Caco-2 (cell line): ENCODE results near the gene ZNF91. TPM values are rescaled to one million over a fixed set of nuclear protein-coding genes. Genes with fewer than 3 reads are reported as not detected.
"Not testable (repeated sequence)": the region's sequence is repeated elsewhere in the genome, so short reads cannot be mapped to it uniquely, and the experiment has no call there.

Source experiments
- BruUV-seq: library from RNA; stranded (reverse); fragments of 400-500 nt; replicated peaks from 2 replicates; lab custom pipeline; 2021; lab: Mats Ljungman, UMichigan
- CTCF ChIA-PET: fragments of 300-600 bp; sonication (Branson Sonifier 250); formaldehyde crosslinking; loops from one replicate; lab custom pipeline; 2022; ENCODE audit warnings: antibody characterized with exemption; lab: Charles Lee
- POLR2A ChIA-PET: fragments of 300-600 bp; sonication (Branson Sonifier 250); formaldehyde crosslinking; loops from one replicate; lab custom pipeline; 2022; ENCODE audit warnings: antibody characterized with exemption; lab: Charles Lee
- DNase-seq, 2 experiments: peaks; one replicate each; pipeline versions ENCODE4 v3.0.0 to v3.0.0-alpha.2; 2020 to 2022
- H3K27me3 ChIP-seq: replicated peaks from 2 replicates; pipeline ENCODE4 v1.6.0; 2011; ENCODE audit warnings: low read length; ENCODE audit not compliant: control insufficient read depth, insufficient read depth
- H3K36me3 ChIP-seq: 2 replicates; pipeline ENCODE4 v1.5.1; 2011; ENCODE audit warnings: low read length; ENCODE audit not compliant: control insufficient read depth, insufficient read depth
- H3K4me1 ChIP-seq: fragments of 250-450 bp; sonication (Bioruptor Pico); 2 replicates; pipeline ENCODE4 v1.5.1; 2020; ENCODE audit warnings: mild to moderate bottlenecking
- H3K4me3 ChIP-seq: 2 replicates; pipeline ENCODE4 v1.5.1; 2011; ENCODE audit warnings: low read depth, mild to moderate bottlenecking, control low read depth, low read length
- H3K9me3 ChIP-seq: fragments of 250-450 bp; sonication (Bioruptor Pico); 2 replicates; pipeline ENCODE4 v1.5.1; 2020; ENCODE audit warnings: mild to moderate bottlenecking, moderate library complexity
- H3K27ac Mint-ChIP-seq: one replicate; pipeline ENCODE4 v1.8.0; 2022; ENCODE audit warnings: mixed read lengths; ENCODE audit not compliant: unreplicated experiment
- H3K27me3 Mint-ChIP-seq: one replicate; pipeline ENCODE4 v1.8.0; 2022; ENCODE audit warnings: mixed read lengths; ENCODE audit not compliant: insufficient read depth, unreplicated experiment
- H3K36me3 Mint-ChIP-seq: one replicate; pipeline ENCODE4 v1.8.0; 2022; ENCODE audit warnings: mild to moderate bottlenecking, mixed read lengths; ENCODE audit not compliant: insufficient read depth, unreplicated experiment
- H3K4me1 Mint-ChIP-seq: one replicate; pipeline ENCODE4 v1.8.0; 2022; ENCODE audit warnings: low read depth, mixed read lengths; ENCODE audit not compliant: unreplicated experiment
- H3K4me3 Mint-ChIP-seq: one replicate; pipeline ENCODE4 v1.8.0; 2022; ENCODE audit warnings: mild to moderate bottlenecking, moderate library complexity, mixed read lengths; ENCODE audit not compliant: unreplicated experiment
- H3K9me3 Mint-ChIP-seq: one replicate; pipeline ENCODE4 v1.8.0; 2022; ENCODE audit warnings: mixed read lengths; ENCODE audit not compliant: unreplicated experiment
- CTCF ChIP-seq, 2 experiments: fragments of 200-600 bp in 1 of 2; IDR thresholded peaks; 1 replicate in 1 of 2; 2 replicates in 1 of 2; pipeline versions ENCODE4 v1.5.1 to v1.8.0; 2011 to 2022; ENCODE audit warnings: antibody characterized with exemption in 1 of 2, control low read depth in 1 of 2, inconsistent platforms in 1 of 2, low read depth in 1 of 2, low read length in 1 of 2, mild to moderate bottlenecking in 1 of 2, moderate library complexity in 1 of 2; ENCODE audit not compliant: insufficient read depth in 1 of 2, severe bottlenecking in 1 of 2, unreplicated experiment in 1 of 2
- intact Hi-C: fragments of 100-400 bp; cut with micrococcal nuclease; formaldehyde crosslinking; loops from one replicate; pipeline ENCODE4 v1.10.0; 2022; ENCODE audit not compliant: unreplicated experiment
- total RNA-seq: library from RNA; stranded (reverse); gene quantifications from 2 replicates; pipeline ENCODE4 v1.2.3, GENCODE V29; 2022

The ZNF91 gene
- total RNA-seq, 1 experiment from 2014 or later, result 23.7 TPM

- intact Hi-C loops, result no loop called here
- Histone ChIP-seq H3K27me3 (no peaks in the 10 kb centered on the region), H3K9me3 (0 out of 2 replicates have a peak, but pooled peaks cover 8% of the 10 kb centered on the region), H3K36me3 (peaks cover 2% of the 10 kb centered on the region; the same call in 1 of the 2 replicates), H3K4me3 (no peak overlapping the region), H3K4me1 (peaks cover 5% of the 10 kb centered on the region; the same call in 1 of the 2 replicates)
- peaks cover 59% of the 10 kb centered on the region for H3K36me3 Mint-ChIP-seq
- CTCF ChIA-PET, result no interaction called here
- no peak for TF ChIP-seq CTCF (IDR thresholded peaks at IDR 0.05; ENCODE audit: insufficient read depth in 1 of 2, low read depth in 1 of 2, low read length in 1 of 2, severe bottlenecking in 1 of 2, unreplicated experiment in 1 of 2)
- POLR2A ChIA-PET, result no interaction called here
- BruUV-seq, result no TSS peak
- H3K4me1 Mint-ChIP-seq, result no peaks in the 10 kb centered on the region
- peaks cover 22% of the 10 kb centered on the region for H3K9me3 Mint-ChIP-seq
- no peak for DNase-seq
- no peak overlapping the region for H3K4me3 Mint-ChIP-seq
- no peaks in the 10 kb centered on the region for H3K27me3 Mint-ChIP-seq
- H3K27ac Mint-ChIP-seq, result no peak overlapping the region
Measured at GRCh38 chr19:23343434-23344010, 51.7 kb downstream of the ZNF91 start.

DNA sequence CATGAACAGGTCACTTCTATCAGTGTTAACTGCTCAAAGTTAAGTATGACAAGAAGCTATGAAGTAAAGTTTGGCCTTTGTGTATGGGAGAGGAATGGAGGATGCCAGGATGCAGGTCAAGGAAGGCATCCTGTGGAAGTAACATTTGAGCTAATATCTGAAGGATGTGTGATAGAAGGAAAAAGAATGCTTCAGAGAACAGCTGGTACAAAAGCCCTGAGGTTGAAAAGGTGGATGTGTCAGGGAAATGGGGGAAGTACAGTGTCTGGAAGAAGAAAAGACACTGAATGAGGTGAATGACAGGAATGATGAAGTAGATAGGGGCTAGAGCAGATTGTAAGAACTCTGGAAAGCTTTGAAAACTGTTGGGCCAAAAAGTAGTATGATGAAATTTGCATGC lies 67.1 kb downstream of the ZNF91 start:
- no peak for DNase-seq
- Histone ChIP-seq H3K27me3 (no peaks in the 10 kb centered on the region), H3K36me3 (no peaks in the 10 kb centered on the region; the same call in 1 of the 2 replicates), H3K9me3 (no peaks in the 10 kb centered on the region; the same call in 1 of the 2 replicates), H3K4me3 (no peak overlapping the region), H3K4me1 (no peaks in the 10 kb centered on the region)
- no TSS peak for BruUV-seq
- ChIA-PET CTCF (no interaction called here), POLR2A (no interaction called here)
- H3K27ac Mint-ChIP-seq, result no peak overlapping the region
- peaks cover 52% of the 10 kb centered on the region for H3K9me3 Mint-ChIP-seq
- intact Hi-C loops, result no loop called here
- no peak for TF ChIP-seq CTCF (IDR thresholded peaks at IDR 0.05; ENCODE audit: insufficient read depth in 1 of 2, low read depth in 1 of 2, low read length in 1 of 2, severe bottlenecking in 1 of 2, unreplicated experiment in 1 of 2)
- no peaks in the 10 kb centered on the region for H3K4me1 Mint-ChIP-seq
- peaks cover 28% of the 10 kb centered on the region for H3K36me3 Mint-ChIP-seq
- no peak overlapping the region for H3K4me3 Mint-ChIP-seq
- H3K27me3 Mint-ChIP-seq, result no peaks in the 10 kb centered on the region

DNA sequence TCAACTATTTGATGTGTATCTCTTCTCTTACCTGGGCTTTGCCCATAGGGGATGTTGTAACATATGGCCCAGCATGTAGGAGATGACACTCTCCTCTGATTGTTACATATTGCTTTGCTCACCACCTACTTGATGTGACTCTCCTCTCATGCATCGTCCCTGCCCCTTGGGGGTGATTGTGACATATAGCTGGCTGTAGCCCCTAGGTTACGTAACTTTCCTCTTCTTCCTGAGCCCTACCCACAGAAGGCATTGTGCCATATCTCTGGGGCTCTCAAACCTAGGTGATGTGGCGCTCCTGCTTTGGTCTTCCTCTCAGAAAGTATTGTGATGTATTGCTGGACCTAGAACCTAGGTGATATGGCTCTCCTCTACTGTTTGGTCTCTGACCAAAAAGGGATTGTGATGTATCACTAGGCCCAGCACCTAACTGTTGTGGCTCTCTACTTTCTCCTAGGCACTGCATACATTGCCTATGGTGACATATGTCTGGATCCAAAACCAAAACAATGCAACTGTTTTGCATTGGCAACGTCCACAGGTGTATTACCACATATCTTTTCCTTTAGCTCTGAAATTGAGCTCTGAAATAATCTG lies 73.2 kb downstream of the ZNF91 start:
- intact Hi-C loops, result no loop called here
- H3K27ac Mint-ChIP-seq, result no peak overlapping the region
- H3K9me3 Mint-ChIP-seq, result peaks cover 54% of the 10 kb centered on the region
- Histone ChIP-seq H3K9me3 (no peaks in the 10 kb centered on the region), H3K27me3 (no peaks in the 10 kb centered on the region), H3K4me1 (no peaks in the 10 kb centered on the region), H3K36me3 (no peaks in the 10 kb centered on the region), H3K4me3 (no peak overlapping the region)
- DNase-seq, result no peak
- ChIA-PET POLR2A (no interaction called here), CTCF (no interaction called here)
- H3K27me3 Mint-ChIP-seq, result no peaks in the 10 kb centered on the region
- no peak overlapping the region for H3K4me3 Mint-ChIP-seq
- no peak for TF ChIP-seq CTCF (IDR thresholded peaks at IDR 0.05; ENCODE audit: insufficient read depth in 1 of 2, low read depth in 1 of 2, low read length in 1 of 2, severe bottlenecking in 1 of 2, unreplicated experiment in 1 of 2)
- no TSS peak for BruUV-seq
- H3K36me3 Mint-ChIP-seq, result peaks cover 22% of the 10 kb centered on the region
- no peaks in the 10 kb centered on the region for H3K4me1 Mint-ChIP-seq

GRCh38 chr19:23321403-23321802 lies 73.9 kb downstream of the ZNF91 start:
- H3K9me3 ChIP-seq, POLR2A ChIA-PET, BruUV-seq, DNase-seq, H3K36me3 ChIP-seq, H3K4me3 Mint-ChIP-seq, CTCF ChIA-PET, H3K27me3 ChIP-seq, H3K4me3 ChIP-seq, H3K27ac Mint-ChIP-seq, intact Hi-C loops, H3K4me1 Mint-ChIP-seq, H3K4me1 ChIP-seq, H3K27me3 Mint-ChIP-seq: not testable (repeated sequence)
- H3K36me3 Mint-ChIP-seq, result peaks cover 22% of the 10 kb centered on the region
- H3K9me3 Mint-ChIP-seq, result peaks cover 54% of the 10 kb centered on the region

DNA sequence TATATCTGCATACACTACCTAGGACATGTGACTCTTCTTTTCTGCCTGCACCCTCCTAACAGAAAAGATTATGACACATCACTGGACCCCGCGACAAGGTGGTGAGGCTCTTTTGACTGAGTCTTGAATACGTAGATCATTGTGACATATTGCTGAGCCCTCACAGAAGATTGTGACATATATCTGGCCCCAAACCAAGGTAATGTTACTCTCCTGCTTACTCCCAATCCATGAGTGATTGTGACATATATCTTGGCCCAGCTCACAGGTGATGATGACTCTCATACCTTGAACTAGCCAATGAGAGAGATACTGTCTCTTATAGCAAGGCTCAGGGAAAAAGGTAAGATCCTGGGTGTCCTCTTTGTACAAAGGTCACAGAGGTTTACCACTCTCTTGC lies 75.7 kb downstream of the ZNF91 start:
- H3K4me3 Mint-ChIP-seq, H3K27me3 Mint-ChIP-seq, BruUV-seq, H3K36me3 ChIP-seq, DNase-seq, H3K9me3 ChIP-seq, H3K4me1 Mint-ChIP-seq, POLR2A ChIA-PET, H3K27ac Mint-ChIP-seq, H3K27me3 ChIP-seq, H3K4me1 ChIP-seq, H3K4me3 ChIP-seq, CTCF ChIA-PET, intact Hi-C loops: not testable (repeated sequence)
- Mint-ChIP-seq H3K36me3 (peaks cover 14% of the 10 kb centered on the region), H3K9me3 (peaks cover 51% of the 10 kb centered on the region)
